ENCODE results near the gene HOXC6. TPM values are rescaled to one million over a fixed set of nuclear protein-coding genes. Genes with fewer than 3 reads are reported as not detected.
A peak's percentile ranks its signal among the peaks of the same experiment; 100 is the strongest.

Gene HOXC6
- not detected in 2 replicates for total RNA-seq (ENCODE audit: low replicate concordance)

DNA sequence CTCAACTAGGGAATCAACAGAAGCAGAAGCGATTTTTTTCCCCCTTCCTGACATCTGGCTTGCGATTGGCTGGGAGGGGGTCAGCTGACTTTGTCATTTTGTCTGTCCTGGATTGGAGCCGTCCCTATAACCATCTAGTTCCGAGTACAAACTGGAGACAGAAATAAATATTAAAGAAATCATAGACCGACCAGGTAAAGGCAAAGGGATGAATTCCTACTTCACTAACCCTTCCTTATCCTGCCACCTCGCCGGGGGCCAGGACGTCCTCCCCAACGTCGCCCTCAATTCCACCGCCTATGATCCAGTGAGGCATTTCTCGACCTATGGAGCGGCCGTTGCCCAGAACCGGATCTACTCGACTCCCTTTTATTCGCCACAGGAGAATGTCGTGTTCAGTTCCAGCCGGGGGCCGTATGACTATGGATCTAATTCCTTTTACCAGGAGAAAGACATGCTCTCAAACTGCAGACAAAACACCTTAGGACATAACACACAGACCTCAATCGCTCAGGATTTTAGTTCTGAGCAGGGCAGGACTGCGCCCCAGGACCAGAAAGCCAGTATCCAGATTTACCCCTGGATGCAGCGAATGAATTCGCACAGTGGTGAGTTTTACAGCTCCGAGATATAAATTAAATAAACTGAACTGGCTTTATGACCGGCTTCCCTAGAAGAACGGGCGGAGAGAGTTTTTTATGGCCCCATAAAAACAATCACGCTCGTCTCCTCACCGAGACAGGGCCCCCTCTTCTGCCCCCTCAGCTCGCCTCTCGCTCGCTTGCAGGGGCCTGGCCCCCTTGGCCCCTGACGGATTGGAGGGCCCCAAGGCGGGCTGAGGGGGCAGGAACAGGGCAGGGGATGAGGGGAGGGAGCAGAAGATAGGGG lies at the start of gene HOXC6:
TSS of gene HOXC6 (plus strand) at position 127 of the 888 bp plus-strand sequence. CDS start at position 209, 82 bp downstream.
- H3K9me3 ChIP-seq (ENCODE audit: low read depth) = no peaks in the 10 kb centered on the region
- H3K27me3 ChIP-seq = peaks cover 100% of the 10 kb centered on the region
- H3F3A ChIP-seq (ENCODE audit: low read depth) = no peaks in the 10 kb centered on the region
- no peak within 1 kb of the TSS for H3K4me2 ChIP-seq
- no peak within 1 kb of the TSS for H3K27ac ChIP-seq
- H3K36me3 Mint-ChIP-seq = no peaks in the 10 kb centered on the region
- H4K20me1 ChIP-seq (ENCODE audit: low read depth) = peaks cover 92% of the 10 kb centered on the region
- H2AFZ ChIP-seq (replicated peaks) = no peak within 1 kb of the TSS
- H3K9ac ChIP-seq = no peak within 1 kb of the TSS
- no peak within 1 kb of the TSS for H3K27ac Mint-ChIP-seq
- H3K4me3 Mint-ChIP-seq = no peak within 1 kb of the TSS
- H3K4me1 Mint-ChIP-seq = no peaks in the 10 kb centered on the region
- no peaks in the 10 kb centered on the region for H3K36me3 ChIP-seq
- H3K79me2 ChIP-seq (ENCODE audit: low read depth) = no peaks in the 10 kb centered on the region
- no peak within 1 kb of the TSS for H3K4me3 ChIP-seq
- TF ChIP-seq EZH2phosphoT487 (IDR thresholded peaks at IDR 0.05) (peak; percentile 69), EZH2 (IDR thresholded peaks at IDR 0.05) (peak; percentile 88)
- TF ChIP-seq, protein P1, sequence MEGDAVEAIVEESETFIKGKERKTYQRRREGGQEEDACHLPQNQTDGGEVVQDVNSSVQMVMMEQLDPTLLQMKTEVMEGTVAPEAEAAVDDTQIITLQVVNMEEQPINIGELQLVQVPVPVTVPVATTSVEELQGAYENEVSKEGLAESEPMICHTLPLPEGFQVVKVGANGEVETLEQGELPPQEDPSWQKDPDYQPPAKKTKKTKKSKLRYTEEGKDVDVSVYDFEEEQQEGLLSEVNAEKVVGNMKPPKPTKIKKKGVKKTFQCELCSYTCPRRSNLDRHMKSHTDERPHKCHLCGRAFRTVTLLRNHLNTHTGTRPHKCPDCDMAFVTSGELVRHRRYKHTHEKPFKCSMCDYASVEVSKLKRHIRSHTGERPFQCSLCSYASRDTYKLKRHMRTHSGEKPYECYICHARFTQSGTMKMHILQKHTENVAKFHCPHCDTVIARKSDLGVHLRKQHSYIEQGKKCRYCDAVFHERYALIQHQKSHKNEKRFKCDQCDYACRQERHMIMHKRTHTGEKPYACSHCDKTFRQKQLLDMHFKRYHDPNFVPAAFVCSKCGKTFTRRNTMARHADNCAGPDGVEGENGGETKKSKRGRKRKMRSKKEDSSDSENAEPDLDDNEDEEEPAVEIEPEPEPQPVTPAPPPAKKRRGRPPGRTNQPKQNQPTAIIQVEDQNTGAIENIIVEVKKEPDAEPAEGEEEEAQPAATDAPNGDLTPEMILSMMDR (IDR thresholded peaks at IDR 0.05) = no peak
- peaks cover 91% of the 10 kb centered on the region for H3K27me3 Mint-ChIP-seq (ENCODE audit: insufficient read depth, low read depth)
- no peak for DNase-seq (ENCODE audit: low spot score)
- no peaks in the 10 kb centered on the region for H3K4me1 ChIP-seq
- H3K9me3 Mint-ChIP-seq = peaks cover 9% of the 10 kb centered on the region

DNA sequence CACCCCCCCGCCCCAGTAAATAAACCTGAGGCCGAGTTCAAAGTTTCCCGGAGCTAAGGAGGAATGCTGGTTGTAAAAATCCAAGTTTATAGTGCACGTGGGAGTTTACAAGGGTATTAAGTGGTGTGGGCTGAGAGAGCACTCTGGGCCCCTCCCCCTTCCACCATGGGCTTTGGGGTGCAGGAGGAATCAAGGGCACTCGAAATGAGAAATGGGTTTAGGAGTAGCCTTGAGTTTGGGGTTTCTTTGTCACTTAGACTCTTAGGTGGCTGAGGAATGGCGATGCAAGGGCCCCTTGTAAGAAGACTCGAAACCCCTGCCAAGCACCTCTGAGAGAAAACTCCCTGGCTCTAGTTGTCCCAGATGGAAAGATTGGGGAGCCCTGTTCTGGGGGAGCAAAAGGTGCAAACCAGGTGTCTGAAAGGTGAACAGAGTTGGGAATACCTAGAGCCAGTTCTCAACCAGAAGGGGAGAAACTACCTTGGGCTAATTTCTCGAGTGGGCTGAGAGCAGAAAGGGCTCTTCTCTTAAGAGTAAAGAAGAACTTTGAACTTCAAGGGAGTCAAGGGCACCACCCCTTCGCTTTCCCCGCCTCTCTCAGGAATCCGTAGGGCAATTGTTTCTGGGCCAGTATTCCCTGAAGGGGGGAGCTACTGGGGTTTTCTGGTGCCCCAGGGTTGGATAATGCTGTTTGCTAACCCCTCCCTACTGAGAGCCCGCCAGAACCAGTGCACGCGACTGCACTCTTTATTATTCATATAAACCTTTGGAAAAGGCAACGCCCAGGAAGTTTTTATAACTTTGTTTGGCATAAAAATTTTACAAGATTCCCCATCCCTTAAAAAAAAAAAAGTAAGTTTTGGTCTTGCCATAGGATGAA lies 49.5 kb upstream of the HOXC6 start:
- H3K79me2 ChIP-seq (ENCODE audit: low read depth) = no peaks in the 10 kb centered on the region
- no peak overlapping the region for H3K4me2 ChIP-seq
- Mint-ChIP-seq H3K27ac (no peak overlapping the region), H3K4me3 (no peak overlapping the region), H3K36me3 (no peaks in the 10 kb centered on the region), H3K4me1 (no peaks in the 10 kb centered on the region), H3K9me3 (peaks cover 3% of the 10 kb centered on the region), H3K27me3 (ENCODE audit: insufficient read depth, low read depth) (peaks cover 95% of the 10 kb centered on the region)
- no peak overlapping the region for H2AFZ ChIP-seq (replicated peaks)
- H3K9ac ChIP-seq = no peak overlapping the region
- H3K4me1 ChIP-seq = no peaks in the 10 kb centered on the region
- H3K9me3 ChIP-seq (ENCODE audit: low read depth) = no peaks in the 10 kb centered on the region
- H4K20me1 ChIP-seq (ENCODE audit: low read depth) = peaks cover 76% of the 10 kb centered on the region
- H3K36me3 ChIP-seq = no peaks in the 10 kb centered on the region
- peaks cover 100% of the 10 kb centered on the region for H3K27me3 ChIP-seq
- H3F3A ChIP-seq (ENCODE audit: low read depth) = no peaks in the 10 kb centered on the region
- TF ChIP-seq EZH2 (IDR thresholded peaks at IDR 0.05) = peak; percentile 10
- TF ChIP-seq EZH2phosphoT487 (IDR thresholded peaks at IDR 0.05) = peak; percentile 50
- TF ChIP-seq, protein P1 (IDR thresholded peaks at IDR 0.05) = no peak
- no peak overlapping the region for H3K27ac ChIP-seq
- no peak for DNase-seq (ENCODE audit: low spot score)
- H3K4me3 ChIP-seq = no peak overlapping the region

DNA sequence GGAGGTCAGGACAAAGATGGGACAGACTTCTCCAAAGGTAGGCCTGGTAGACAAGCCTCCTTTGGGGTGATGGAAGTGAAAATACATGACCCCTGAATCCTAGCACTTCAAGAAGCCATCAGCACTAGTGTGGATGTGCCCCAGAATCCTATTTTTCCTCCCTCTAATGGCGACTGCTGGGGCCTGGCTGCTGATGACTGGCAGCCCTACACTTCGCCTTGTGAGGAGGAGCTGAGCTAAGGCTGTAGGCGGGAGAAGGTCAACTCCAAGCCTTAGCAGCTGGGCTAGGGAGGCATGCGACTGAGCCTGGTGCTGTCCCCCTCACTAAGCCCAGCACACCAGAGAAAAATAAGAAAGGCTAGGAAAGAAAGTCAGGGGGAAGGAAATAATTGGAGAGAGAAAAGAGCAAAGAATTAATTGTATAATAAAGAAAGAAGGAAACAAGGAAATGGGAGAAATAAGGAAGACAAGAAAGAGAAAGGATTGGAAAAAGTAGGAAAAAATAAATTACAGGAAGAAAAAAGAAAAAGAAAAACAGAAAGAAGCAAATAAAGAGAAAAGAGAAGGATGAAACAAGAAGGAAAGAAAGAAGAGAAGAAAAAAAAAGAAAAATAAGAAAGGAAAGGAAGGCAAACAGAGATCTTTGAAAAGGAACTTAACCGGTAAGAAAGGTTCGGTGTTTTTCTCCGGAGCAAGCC lies 48.0 kb upstream of the HOXC6 start:
- no peaks in the 10 kb centered on the region for H3K4me1 ChIP-seq
- TF ChIP-seq EZH2 (IDR thresholded peaks at IDR 0.05) (peak; percentile 37), EZH2phosphoT487 (IDR thresholded peaks at IDR 0.05) (peak; percentile 79)
- TF ChIP-seq, protein P1 (IDR thresholded peaks at IDR 0.05) = no peak
- no peak overlapping the region for H3K9ac ChIP-seq
- no peaks in the 10 kb centered on the region for H3K36me3 Mint-ChIP-seq
- H3K27me3 Mint-ChIP-seq (ENCODE audit: insufficient read depth, low read depth) = peaks cover 98% of the 10 kb centered on the region
- H2AFZ ChIP-seq (replicated peaks) = no peak overlapping the region
- H3K4me3 ChIP-seq = no peak overlapping the region
- no peaks in the 10 kb centered on the region for H3F3A ChIP-seq (ENCODE audit: low read depth)
- peaks cover 3% of the 10 kb centered on the region for H3K9me3 Mint-ChIP-seq
- no peaks in the 10 kb centered on the region for H3K79me2 ChIP-seq (ENCODE audit: low read depth)
- DNase-seq (ENCODE audit: low spot score) = no peak
- no peak overlapping the region for H3K4me2 ChIP-seq
- H3K27ac Mint-ChIP-seq = no peak overlapping the region
- no peaks in the 10 kb centered on the region for H3K36me3 ChIP-seq
- H3K27me3 ChIP-seq = peaks cover 100% of the 10 kb centered on the region
- peaks cover 75% of the 10 kb centered on the region for H4K20me1 ChIP-seq (ENCODE audit: low read depth)
- H3K4me3 Mint-ChIP-seq = no peak overlapping the region
- no peaks in the 10 kb centered on the region for H3K9me3 ChIP-seq (ENCODE audit: low read depth)
- no peaks in the 10 kb centered on the region for H3K4me1 Mint-ChIP-seq
- no peak overlapping the region for H3K27ac ChIP-seq
